Psoas muscle (tissue), 8 donors: ENCODE data around the gene FGF14. TPM values are rescaled to one million over a fixed set of nuclear protein-coding genes. Genes with fewer than 3 reads are reported as not detected.

Experiments used
- ATAC-seq, 4 donors: fragments of 200-7000 bp; cut with Tn5 transposase; one replicate each; pipeline ENCODE4 v1.9.1; 2020; ENCODE audit warnings: moderate library complexity in 3 of 4, mild to moderate bottlenecking in 2 of 4
- DNase-seq, 2 donors: peaks; one replicate each; pipeline ENCODE4 v3.0.0-alpha.2; 2020
- H3K27ac ChIP-seq: fragments of 200-600 bp; one replicate; pipeline ENCODE4 v1.8.0; 2022
- H3K27me3 ChIP-seq, 3 donors: fragments of 200-600 bp in 1 of 3; one replicate each; pipeline versions ENCODE4 v1.6.1 to v1.8.0; 2013 to 2022; ENCODE audit warnings: low read length in 2 of 3, mild to moderate bottlenecking in 2 of 3, moderate library complexity in 1 of 3; ENCODE audit not compliant: insufficient read depth in 3 of 3
- H3K36me3 ChIP-seq, 2 donors: fragments of 200-600 bp in 1 of 2; one replicate each; pipeline versions ENCODE4 v1.6.1 to v1.8.0; 2013 to 2022; ENCODE audit warnings: low read depth in 1 of 2, mild to moderate bottlenecking in 1 of 2, moderate library complexity in 1 of 2; ENCODE audit not compliant: insufficient read depth in 1 of 2
- H3K4me1 ChIP-seq: fragments of 200-600 bp; one replicate; pipeline ENCODE4 v1.8.0; 2022
- H3K4me3 ChIP-seq: fragments of 200-600 bp; one replicate; pipeline ENCODE4 v1.8.0; 2022; ENCODE audit warnings: mild to moderate bottlenecking
- H3K9me3 ChIP-seq: fragments of 200-600 bp; one replicate; pipeline ENCODE4 v1.8.0; 2022
- WGBS, 3 donors: extraction: QIAGEN DNeasy Blood & Tissue Kit; methylation state at CpG; one replicate each; pipeline versions ENCODE4 v1.1.6 to v1.1.7; 2013; 5-methylcytosine and 5-hydroxymethylcytosine counted together
- intact Hi-C, 2 donors: fragments of 100-400 bp; cut with DNase I; formaldehyde crosslinking; loops; one replicate each; pipeline versions ENCODE4 v1.11.0 to v1.14.2; 2022
- polyA plus RNA-seq, 3 donors: library from polyadenylated mRNA; stranded (reverse); fragments of 200-250 nt; gene quantifications; one replicate each; pipeline ENCODE4 v1.2.3, GENCODE V29; 2013
- total RNA-seq, 4 donors: library from RNA; stranded (reverse); fragmentation: NEBNext Ultra II Directional in 2 of 4; extraction: Animal tissue kit (Norgen Biotek cat#: 25700) in 2 of 4; gene quantifications; one replicate each; pipeline versions ENCODE4 v1.2.1 to v1.2.4, GENCODE V29; 2021 to 2023
- TF ChIP-seq, protein P1 (sequence below): fragments of 200-600 bp; IDR thresholded peaks from one replicate; pipeline ENCODE4 v1.8.0; 2022; ENCODE audit warnings: antibody characterized with exemption
- donor health status: healthy with polysubstance abuse.
- donor health status: DM: no; HTN: no; CAD: no; lungs with moderate emphysema.
- donor health status: Bipolar disorder and iron deficiency.
- donor health status: healthy.
- donor health status: DM: yes; HTN: yes; CAD: no.
- donor health status: DM: no; HTN: no; CAD: no.
- donor health status: DM: no; HTN: no; CAD: no.
- donor health status: DM: yes; HTN: yes; CAD: no.

FGF14 gene
- total and polyA plus RNA-seq, 7 donors = 0.01 to 0.05 (median 0.02) TPM; not detected in 4

DNA sequence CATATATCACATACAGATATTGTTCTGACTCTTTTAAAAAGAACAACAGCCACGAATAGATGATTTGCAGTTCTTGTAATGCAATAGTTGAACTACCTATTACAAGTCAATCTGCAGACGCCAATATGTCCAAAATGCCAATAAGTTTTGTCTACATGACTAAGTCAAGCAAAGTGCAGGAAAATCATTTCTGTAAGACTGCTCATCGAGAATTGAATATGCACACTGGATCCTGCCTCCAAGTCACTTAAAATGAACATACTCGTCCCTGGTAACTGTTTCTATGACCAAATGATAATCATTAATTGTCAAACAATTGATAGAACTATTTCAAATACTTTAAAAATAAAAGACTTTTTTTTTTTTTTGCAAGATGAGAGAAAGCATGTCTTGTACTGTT is 573.7 kb downstream of the FGF14 start:
- DNase-seq = no peak
- Histone ChIP-seq H3K4me3 (no peak overlapping the region), H3K27ac (no peak overlapping the region), H3K27me3 (peaks cover 0 to 2% (median 0%) of the 10 kb centered on the region in 3 donors), H3K9me3 (no peaks in the 10 kb centered on the region), H3K36me3 (no peaks in the 10 kb centered on the region), H3K4me1 (no peaks in the 10 kb centered on the region)
- no peak for ATAC-seq
- intact Hi-C loops = no loop called here
- TF ChIP-seq, protein P1, sequence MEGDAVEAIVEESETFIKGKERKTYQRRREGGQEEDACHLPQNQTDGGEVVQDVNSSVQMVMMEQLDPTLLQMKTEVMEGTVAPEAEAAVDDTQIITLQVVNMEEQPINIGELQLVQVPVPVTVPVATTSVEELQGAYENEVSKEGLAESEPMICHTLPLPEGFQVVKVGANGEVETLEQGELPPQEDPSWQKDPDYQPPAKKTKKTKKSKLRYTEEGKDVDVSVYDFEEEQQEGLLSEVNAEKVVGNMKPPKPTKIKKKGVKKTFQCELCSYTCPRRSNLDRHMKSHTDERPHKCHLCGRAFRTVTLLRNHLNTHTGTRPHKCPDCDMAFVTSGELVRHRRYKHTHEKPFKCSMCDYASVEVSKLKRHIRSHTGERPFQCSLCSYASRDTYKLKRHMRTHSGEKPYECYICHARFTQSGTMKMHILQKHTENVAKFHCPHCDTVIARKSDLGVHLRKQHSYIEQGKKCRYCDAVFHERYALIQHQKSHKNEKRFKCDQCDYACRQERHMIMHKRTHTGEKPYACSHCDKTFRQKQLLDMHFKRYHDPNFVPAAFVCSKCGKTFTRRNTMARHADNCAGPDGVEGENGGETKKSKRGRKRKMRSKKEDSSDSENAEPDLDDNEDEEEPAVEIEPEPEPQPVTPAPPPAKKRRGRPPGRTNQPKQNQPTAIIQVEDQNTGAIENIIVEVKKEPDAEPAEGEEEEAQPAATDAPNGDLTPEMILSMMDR = no peak
- 65 to 71% (median 70%) methylated on average over 4 of the region's 4 CpGs for WGBS, 3 donors

DNA sequence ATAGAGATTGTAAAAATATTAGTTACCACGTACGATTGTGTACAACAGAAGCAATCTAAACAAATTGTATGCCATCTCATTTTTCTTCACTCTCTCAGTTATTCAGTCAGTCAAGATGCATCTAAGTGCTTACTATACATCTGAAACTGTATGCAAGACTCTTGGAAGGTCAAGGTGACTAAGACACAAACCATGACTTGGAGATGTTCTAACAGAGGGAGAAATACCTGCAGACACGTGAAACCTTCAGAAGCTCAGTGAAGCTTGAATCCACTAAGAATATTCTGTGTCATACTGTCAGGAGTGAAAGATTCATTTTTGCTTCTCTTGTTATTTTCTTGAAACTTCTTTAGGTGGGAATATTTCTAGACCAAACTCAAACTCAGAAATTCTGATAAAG is 584.0 kb downstream of the FGF14 start:
- H3K36me3 ChIP-seq = no peaks in the 10 kb centered on the region
- no peak overlapping the region for H3K27ac ChIP-seq
- TF ChIP-seq, protein P1 = no peak
- 80 to 87% (median 86%) methylated on average over 3 of the region's 3 CpGs for WGBS, 3 donors
- no peaks in the 10 kb centered on the region for H3K9me3 ChIP-seq
- H3K4me1 ChIP-seq = no peaks in the 10 kb centered on the region
- DNase-seq (no peak), ATAC-seq (no peak)
- no peak overlapping the region for H3K4me3 ChIP-seq
- intact Hi-C loops = no loop called here
- H3K27me3 ChIP-seq = no peaks in the 10 kb centered on the region

DNA sequence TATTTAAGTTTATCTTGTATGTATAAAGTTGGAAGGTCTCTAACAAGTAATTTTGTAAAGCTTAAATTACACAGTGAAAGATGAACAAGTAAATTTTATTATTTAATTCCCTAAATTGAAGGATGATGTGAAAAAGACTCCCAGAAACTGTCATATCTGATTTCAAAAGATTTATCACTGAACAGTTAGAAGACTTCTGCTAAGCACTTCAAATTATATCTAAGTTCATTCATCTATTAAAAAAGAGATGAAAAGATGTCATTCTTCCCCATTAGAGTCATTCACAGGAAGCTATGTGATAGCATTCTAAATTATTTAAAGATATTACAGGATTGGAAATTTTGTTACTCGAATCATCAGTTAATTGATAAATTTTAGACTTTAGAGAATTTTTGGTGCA is 590.0 kb downstream of the FGF14 start:
- Histone ChIP-seq H3K27ac (no peak overlapping the region), H3K27me3 (no peaks in the 10 kb centered on the region), H3K4me3 (no peak overlapping the region), H3K4me1 (no peaks in the 10 kb centered on the region), H3K9me3 (no peaks in the 10 kb centered on the region), H3K36me3 (no peaks in the 10 kb centered on the region)
- DNase-seq (no peak), ATAC-seq (no peak)
- WGBS, 3 donors = 61 to 68% (median 68%) methylated on average over 1 of the region's 1 CpG
- intact Hi-C loops = no loop called here
- TF ChIP-seq, protein P1 = no peak

DNA sequence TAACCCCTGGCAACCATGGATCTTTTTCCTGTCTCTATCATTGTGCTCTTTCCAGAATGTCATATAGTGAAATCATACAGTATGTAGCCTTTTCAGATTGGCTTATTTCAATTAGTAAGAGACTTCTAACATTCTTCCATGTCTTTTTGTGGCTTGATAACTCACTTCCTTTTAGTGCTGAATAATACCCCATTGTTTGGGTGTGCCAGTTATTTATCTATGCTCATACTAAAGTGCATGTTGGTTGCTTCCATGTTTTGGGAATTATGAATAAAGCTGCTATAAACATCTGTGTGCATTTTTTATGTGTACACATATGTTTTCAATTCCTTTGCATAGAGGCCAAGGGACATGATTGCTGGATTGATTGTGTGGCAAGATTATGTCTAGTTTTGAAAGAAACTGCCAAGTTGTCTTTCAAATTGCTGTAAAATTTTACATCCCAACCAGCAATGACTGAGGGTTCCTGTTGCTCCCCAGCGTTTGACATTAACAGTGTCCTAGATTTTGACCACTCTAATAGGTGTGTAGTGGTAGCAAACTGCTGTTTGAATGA is 590.5 kb downstream of the FGF14 start:
- no peak overlapping the region for H3K27ac ChIP-seq
- H3K4me1 ChIP-seq = no peaks in the 10 kb centered on the region
- H3K4me3 ChIP-seq = no peak overlapping the region
- intact Hi-C loops = no loop called here
- no peaks in the 10 kb centered on the region for H3K27me3 ChIP-seq
- TF ChIP-seq, protein P1 = no peak
- no peaks in the 10 kb centered on the region for H3K9me3 ChIP-seq
- no peaks in the 10 kb centered on the region for H3K36me3 ChIP-seq
- DNase-seq (no peak), ATAC-seq (no peak)
- WGBS, 3 donors = 48 to 58% (median 53%) methylated on average over 1 of the region's 1 CpG

DNA sequence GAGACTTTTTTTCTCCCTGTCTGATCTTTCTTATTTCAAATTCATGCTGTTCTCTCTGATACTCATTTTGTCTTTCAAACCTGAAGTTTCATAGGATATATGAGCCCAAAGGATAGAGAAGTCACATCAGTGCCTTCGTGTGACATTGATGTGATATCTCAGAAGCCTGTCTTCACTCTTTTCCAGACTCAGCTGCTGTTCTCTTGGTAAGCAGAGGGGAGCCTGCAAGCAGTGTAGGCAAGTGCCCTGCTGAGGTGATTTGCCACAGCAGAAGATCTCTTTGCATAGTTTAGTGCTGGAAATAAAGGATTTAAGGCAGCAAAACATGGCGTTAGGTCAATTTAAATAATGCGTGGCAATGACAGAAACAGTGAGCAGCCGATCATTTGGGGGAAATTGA is 602.7 kb downstream of the FGF14 start:
- no peak for ATAC-seq
- WGBS, 3 donors = 59 to 63% (median 61%) methylated on average over 4 of the region's 4 CpGs
- intact Hi-C loops = no loop called here
- H3K4me1 ChIP-seq = no peaks in the 10 kb centered on the region
- no peaks in the 10 kb centered on the region for H3K27me3 ChIP-seq
- no peaks in the 10 kb centered on the region for H3K36me3 ChIP-seq
- TF ChIP-seq, protein P1 = no peak
- H3K27ac ChIP-seq = no peak overlapping the region
- no peaks in the 10 kb centered on the region for H3K9me3 ChIP-seq
- H3K4me3 ChIP-seq = no peak overlapping the region
- DNase-seq = no peak
